NOMO-1 treated with DMSO at 0.1 percent for 48 hours (cell line): Measurements from ENCODE around the gene HDGF.

ENCODE experiments used
- DNase-seq: peaks from one replicate; lab custom pipeline; 2025; ENCODE audit not compliant: unreplicated experiment; lab: John Stamatoyannopoulos, UW

The HDGF gene

GRCh38 chr1:156703336-156703735 lies 48.1 kb downstream of the HDGF start:
- DNase-seq, result no peak

DNA sequence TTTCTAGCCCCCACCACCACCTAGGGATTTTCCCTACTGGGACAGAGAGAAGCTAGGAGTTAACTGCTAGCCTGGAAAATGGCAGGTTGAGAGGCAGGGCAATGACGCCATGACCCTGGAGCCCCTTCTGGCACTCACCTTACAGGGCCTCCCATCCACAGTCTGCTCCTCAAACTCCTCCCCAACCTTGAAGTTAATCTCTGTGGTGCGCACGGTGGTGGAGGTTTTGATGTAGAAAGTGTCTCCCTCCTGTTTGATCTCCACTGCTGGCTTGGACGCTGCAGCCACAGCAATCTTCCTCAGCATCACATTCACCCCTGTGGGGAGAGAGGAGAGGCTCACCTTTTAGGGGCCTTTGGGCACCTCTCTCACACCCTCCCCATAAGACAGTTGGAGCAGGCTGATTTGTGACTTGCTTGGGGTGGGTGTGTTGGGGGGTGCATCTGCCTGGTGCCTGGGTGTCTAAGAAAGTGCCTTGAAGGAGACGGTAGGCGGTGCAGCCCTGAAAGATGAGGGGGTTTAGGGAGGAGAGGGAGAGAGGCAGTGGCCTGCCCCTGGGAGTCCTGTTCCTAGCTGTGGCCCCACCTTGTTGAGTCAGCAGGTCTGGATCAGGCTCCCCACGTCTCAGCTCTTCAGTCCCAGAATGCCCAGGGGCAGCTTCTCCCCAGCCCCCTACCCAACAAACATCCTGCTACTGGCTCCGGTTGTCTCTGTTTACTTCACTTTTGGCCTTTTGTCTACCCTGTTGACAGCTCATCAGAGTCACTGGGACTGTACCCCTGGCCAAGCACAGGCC lies 50.5 kb downstream of the HDGF start:
- DNase-seq, result no peak

GRCh38 chr1:156698995-156699394 lies 52.5 kb downstream of the HDGF start:
- no peak for DNase-seq

DNA sequence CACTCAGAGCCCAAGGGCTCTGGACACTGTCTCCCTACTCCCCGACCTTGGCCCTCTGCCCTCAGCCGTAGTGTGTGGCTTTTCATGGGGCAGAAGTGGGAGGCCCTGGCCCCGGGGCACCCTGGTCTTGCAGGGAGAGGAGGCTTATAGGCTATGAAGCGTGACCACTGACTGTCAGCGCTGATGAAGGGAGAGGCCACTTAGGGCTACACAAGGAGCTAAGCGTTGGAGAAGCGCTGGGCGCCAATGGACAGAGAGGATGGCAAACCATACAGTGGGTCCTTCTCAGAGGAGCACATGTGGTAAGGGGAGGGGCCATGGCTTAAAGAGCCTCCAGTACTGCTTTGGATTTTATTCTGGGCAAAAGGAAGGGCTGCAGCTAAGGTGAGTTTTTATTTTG lies 54.0 kb downstream of the HDGF start:
- no peak for DNase-seq

GRCh38 chr1:156696755-156697154 lies 54.7 kb downstream of the HDGF start:
- DNase-seq, result no peak

DNA sequence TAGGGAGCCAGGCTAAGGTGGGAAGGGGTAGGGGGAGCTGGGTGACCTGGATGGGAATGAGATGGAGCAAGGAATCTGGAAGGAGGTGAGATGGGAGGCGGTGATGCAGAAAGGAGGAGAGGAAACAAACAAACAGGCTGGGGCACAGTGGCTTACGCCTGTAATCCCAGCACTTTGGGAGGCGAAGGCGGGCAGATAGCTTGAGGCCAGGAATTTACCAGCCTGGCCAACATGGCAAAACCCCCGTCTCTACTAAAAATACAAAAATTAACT lies 56.8 kb downstream of the HDGF start:
- no peak for DNase-seq

DNA sequence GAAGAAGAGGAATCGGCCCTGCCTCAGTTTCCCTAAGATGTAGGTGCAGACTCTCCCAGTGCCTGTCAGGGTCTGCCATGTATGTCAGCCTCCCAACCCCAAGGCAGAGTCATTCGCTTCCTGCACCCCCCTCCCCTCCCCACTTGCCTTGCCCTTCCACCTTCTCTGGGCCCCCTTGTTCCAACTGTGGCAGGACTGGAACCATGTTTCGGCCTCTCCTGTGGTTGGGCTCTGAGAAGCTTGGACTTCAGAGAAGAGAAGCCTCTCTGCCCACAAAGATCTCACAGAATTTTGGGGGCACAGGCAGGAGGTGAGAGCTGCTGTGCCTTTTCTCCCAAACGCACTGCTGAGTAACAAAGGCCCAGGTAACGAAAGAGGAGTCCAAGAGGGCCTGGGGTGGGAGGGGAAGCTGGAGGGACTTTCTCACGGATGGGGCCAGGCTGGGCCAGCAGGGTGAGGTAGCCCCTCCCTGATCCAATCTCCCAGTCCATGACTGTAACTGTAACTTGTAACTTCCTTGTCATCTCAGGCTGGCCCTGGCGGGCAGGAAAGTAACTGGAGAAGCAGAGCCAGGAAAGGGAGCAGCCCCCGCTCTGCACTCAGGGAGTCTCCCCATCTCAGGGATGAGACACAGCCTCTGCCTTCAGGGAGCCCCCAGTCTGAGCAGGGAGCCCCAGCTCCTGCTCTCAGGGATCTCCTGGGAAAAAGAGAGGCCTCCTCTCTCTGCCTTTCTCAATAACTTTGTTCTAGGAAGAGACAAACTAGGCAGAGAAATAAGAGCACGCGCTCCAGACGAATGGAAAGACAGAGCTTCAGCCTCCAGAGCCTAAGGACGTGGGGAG lies 57.4 kb downstream of the HDGF start:
- no peak for DNase-seq

DNA sequence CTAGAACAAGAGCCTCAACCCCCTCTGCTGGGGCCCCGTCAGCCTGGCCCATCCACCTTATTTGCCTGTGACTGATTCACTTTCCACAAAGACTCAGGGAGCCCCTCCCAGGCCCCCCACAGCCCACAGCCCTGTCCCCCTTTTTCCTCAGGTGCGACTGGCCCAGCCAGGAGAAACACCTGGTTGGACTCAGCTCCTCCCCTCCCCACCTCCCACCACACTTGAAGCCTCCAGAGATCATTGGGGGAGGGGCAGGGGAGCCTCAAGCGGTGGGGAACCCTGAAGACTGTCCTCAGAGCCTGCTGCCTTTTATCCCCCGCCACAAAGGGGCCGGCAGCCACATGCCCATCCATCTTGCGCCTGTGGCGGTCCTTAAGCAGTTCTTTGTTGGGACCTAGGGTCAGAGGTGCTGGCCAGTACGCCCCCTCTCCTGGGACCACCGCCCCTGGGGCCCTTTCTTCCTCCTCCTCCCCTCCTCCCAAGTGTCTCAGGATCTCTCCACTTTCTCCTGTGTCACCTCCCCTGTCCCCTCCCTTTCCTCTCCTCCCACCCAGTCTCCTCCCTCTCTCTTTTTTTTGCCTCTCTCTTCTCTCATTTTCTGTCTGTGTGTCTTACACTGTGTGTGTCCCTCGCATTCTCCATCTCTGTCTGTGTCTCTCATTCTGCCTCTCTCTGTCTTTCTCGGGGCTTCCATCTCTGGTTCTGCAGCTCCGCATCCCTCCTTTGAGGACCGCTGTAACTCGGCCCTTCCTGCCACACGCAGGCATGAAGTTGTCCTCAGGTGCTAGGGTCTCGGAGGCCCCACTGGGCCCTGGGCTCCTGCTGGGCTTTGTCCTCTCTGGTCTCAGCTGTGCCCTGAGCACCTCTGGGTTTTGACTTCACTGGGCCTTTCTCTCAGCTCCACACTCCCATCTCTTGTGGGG lies 58.3 kb downstream of the HDGF start:
- DNase-seq, result no peak

DNA sequence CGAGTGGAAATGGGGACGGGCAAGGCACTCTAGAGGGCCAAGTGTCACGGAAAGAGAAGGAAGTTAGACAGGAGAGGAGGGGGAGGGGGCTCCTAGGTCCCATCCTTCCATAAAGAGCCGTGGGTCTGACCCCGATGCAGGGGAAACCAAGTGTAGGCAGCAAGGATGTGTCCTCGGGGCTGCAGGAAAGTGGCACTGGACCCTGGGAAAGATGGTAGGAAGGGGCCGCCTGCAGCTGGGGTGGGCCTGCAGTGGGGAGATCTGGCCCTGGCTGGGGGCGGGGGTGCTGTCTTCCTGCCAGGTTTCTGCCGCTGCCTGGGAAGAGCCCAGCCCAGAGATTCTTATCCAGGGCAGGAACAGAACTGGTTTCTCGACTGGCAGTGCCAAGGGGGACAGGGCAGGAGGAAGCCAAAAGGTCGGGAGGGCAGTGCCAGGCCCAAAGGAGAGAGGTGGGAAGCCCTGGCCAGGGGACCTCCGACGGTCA lies 59.0 kb downstream of the HDGF start:
- no peak for DNase-seq
